ENCODE data around the gene STAT2. TPM values are rescaled to one million over a fixed set of nuclear protein-coding genes. Genes with fewer than 3 reads are reported as not detected.
"Not testable (repeated sequence)": the region's sequence is repeated elsewhere in the genome, so short reads cannot be mapped to it uniquely, and the experiment has no call there.

STAT2 gene
- total RNA-seq (2014; rRNA removed; shearing (Covaris generic); ENCODE audit: low replicate concordance): 15.3 and 18.1 TPM in 2 replicates

DNA sequence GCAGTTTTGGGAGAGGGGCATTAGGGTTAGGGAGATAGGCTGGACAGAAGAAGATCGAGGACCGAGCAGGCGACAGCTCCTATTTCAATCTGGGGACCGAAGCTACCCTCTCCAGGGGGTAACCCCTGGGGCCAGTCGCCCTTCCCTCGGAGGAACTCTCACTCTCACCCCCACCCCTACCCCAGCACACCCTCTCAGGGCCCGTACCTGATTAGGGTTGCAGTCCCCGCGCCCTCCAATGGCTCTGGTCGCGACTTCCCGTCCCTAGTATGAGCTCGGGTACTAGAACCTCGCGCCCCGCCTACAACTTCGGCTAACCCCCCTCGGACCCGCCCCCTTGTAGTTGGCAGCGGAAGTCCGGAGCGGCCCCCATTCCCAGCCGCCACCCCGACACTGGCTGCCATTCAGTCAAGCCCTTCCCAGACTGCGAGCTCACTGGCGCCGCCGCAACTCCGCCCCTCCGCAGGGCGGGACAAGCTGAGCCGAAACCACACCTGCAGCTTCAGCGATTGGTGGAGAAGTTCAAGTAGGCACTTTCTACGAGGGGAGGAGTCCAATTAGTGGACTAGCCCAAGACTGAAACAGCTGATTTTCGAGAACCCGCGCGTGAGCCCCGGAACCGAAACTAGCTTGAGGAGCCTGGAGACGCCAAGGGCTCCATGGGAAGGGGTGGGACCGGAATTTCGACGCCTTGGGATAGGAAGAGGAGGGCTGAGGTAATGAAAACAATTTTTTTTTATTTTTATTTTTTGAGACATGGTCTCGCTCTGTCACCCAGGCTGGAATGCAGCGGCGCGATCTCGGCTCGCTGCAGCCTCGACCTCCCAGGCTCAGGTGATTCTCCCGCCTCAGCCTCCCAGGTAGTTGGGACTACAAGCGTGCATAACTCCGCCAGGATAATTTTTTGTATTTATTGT lies at the start of gene STAT2:
STAT2 (minus strand) TSS at position 257 of the 917 bp plus-strand sequence. CDS start 3,536 bp downstream, outside the sequence.
- Histone ChIP-seq H3K9me3 (no peaks in the 10 kb centered on the region), H3K27me3 (no peaks in the 10 kb centered on the region), H3K36me3 (peaks cover 13% of the 10 kb centered on the region; the same call in 1 of the 2 replicates), H3K4me3 (peak within 1 kb of the TSS; percentile 70)
- DNase-seq: peak; percentile 99

GRCh38 chr12:56408799-56409417 lies 49.0 kb upstream of the STAT2 start:
- no peak for DNase-seq
- Histone ChIP-seq H3K27me3 (no peaks in the 10 kb centered on the region), H3K9me3 (no peaks in the 10 kb centered on the region), H3K36me3 (0 out of 2 replicates have a peak, but pooled peaks cover 3% of the 10 kb centered on the region), H3K4me3 (no peak overlapping the region)

DNA sequence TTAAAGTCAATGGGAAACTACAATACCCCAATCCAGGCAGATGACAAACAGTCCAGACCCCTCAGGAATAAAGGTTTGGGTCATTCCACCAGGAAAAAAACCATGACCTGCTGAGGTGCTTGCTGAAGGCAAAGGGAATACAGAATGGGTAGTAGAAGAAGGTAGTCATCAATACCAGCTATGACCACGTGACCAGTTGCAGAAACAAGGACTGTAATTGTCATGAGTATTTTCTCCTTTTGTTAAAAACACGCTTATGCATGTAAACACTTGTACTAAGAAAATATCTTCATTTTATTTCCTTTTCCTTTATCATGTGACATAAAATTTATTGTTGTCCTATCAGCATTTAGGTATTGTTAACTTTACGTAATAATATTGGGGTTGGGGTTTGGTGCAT lies 44.3 kb upstream of the STAT2 start:
- not testable (repeated sequence) for H3K27me3 ChIP-seq, H3K36me3 ChIP-seq, H3K4me3 ChIP-seq, H3K9me3 ChIP-seq, DNase-seq

GRCh38 chr12:56401612-56402011 lies 41.7 kb upstream of the STAT2 start:
- not testable (repeated sequence) for H3K27me3 ChIP-seq, DNase-seq, H3K4me3 ChIP-seq, H3K36me3 ChIP-seq, H3K9me3 ChIP-seq

DNA sequence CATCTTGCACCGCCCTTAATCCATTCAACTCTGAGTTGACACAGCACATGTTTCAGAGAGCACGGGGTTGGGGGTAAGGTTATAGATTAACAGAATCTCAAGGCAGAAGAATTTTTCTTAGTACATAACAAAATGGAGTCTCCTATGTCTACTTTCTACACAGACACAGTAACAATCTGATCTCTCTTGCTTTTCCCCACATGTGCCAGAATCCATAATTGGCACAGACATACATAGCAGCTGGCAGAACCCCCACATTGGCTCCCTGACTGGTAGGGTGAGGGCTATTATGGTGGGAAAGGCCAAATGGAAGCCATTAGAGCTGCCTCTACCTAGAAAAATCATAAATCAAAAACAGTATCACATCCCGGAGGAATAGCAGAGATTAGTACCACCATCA lies 41.2 kb upstream of the STAT2 start:
- not testable (repeated sequence) for DNase-seq, H3K27me3 ChIP-seq, H3K9me3 ChIP-seq, H3K4me3 ChIP-seq, H3K36me3 ChIP-seq

DNA sequence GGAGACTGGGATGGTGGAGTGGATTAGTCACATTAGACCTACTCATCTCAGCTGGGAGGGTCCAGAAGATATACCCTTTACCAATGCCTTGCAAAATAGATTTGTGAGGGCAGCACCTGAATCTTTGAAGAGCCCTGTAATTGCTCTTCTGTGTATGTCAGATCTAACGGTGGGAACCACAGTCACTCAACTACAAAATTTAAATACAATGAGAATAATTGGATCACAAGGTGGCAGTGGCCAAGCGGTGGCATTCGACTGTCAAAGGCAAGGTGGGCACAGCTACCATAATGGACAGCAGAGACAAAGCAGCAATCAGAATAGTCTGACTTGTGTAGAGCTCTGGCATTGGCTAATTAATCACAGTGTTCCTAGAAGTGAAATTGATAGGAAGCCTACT lies 39.6 kb upstream of the STAT2 start:
- DNase-seq, H3K9me3 ChIP-seq, H3K27me3 ChIP-seq, H3K4me3 ChIP-seq, H3K36me3 ChIP-seq: not testable (repeated sequence)

- Histone ChIP-seq H3K4me3 (no peak overlapping the region), H3K9me3 (peaks cover 3% of the 10 kb centered on the region; the same call in 1 of the 2 replicates), H3K36me3 (no peaks in the 10 kb centered on the region), H3K27me3 (no peaks in the 10 kb centered on the region)
- no peak for DNase-seq
Measured at GRCh38 chr12:56398324-56398723, 38.4 kb upstream of the STAT2 start.

DNA sequence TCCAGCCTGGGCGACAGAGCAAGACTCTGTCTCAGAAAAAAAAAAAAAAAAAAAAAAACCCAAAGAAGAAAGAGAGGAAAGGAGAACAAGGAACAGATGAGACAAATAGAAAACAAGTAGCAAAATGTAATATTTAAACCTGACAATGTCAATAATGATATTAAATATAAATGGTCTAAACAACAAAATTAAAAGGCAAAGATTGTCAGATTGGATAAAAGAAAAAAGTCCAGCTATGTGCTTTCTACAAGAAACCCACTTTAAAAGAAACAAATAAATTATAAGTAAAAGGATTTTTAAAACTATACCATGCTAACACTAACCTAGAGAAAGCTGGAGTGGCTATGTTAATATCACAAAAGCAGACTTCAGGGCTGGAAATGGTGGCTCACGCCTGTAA lies 32.4 kb upstream of the STAT2 start:
- Histone ChIP-seq H3K9me3 (peaks cover 6% of the 10 kb centered on the region; the same call in 1 of the 2 replicates), H3K27me3 (no peaks in the 10 kb centered on the region), H3K36me3 (no peaks in the 10 kb centered on the region), H3K4me3 (no peak overlapping the region)
- DNase-seq: no peak

GRCh38 chr12:56391721-56392120 lies 31.8 kb upstream of the STAT2 start:
- H3K9me3 ChIP-seq: peaks cover 6% of the 10 kb centered on the region; the same call in 1 of the 2 replicates
- H3K4me3 ChIP-seq: no peak overlapping the region
- DNase-seq: no peak
- H3K27me3 ChIP-seq: no peaks in the 10 kb centered on the region
- H3K36me3 ChIP-seq: no peaks in the 10 kb centered on the region

DNA sequence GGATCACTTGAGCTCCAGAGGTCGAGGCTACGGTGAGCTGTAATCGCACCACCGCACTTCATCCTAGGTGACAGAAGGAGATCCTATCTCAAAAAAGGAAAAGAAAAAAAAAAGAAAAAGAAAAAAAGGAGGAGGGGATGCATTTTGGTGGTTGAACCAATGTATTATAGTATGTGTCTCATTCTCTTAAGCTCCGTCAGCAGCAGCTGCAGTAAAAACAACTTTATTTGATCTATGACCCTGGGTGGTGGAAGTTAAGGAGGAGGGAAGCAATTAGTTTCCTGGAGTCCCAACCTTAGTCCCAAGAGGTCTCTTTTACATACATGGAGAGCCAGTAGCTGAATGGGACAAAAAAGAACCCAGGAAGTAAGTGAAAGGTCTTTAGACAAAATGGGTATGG lies 29.5 kb upstream of the STAT2 start:
- no peak for DNase-seq
- H3K4me3 ChIP-seq: no peak overlapping the region
- peaks cover 6% of the 10 kb centered on the region; the same call in 1 of the 2 replicates for H3K9me3 ChIP-seq
- no peaks in the 10 kb centered on the region for H3K27me3 ChIP-seq
- no peaks in the 10 kb centered on the region for H3K36me3 ChIP-seq

GRCh38 chr12:56387152-56387736 lies 27.3 kb upstream of the STAT2 start:
- Histone ChIP-seq H3K4me3 (no peak overlapping the region), H3K36me3 (no peaks in the 10 kb centered on the region), H3K27me3 (no peaks in the 10 kb centered on the region), H3K9me3 (no peaks in the 10 kb centered on the region)
- no peak for DNase-seq

GRCh38 chr12:56385873-56386272 lies 26.0 kb upstream of the STAT2 start:
- no peak for DNase-seq

DNA sequence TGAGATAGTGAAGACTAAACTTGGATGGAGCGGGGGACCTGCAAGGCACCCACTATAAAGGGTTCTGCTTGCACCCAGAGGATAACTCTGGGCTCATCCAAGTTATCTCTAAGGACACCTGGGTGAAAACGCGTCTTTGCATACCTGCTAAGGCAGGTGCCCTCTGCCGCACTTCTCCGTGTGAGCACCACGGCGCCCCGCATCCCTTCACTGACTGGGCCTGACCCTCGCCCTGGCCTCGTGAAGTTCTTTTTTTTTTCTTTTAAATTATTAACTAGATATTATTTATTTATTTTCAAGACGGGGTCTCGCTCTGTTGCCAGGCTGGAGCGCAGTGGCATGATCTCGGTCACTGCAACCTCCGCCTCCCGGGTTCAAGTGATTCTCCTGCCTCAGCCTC lies 22.7 kb upstream of the STAT2 start:
- H3K27me3 ChIP-seq: no peaks in the 10 kb centered on the region
- no peak overlapping the region for H3K4me3 ChIP-seq
- no peaks in the 10 kb centered on the region for H3K36me3 ChIP-seq
- no peaks in the 10 kb centered on the region for H3K9me3 ChIP-seq
- no peak for DNase-seq

More at GRCh38 chr12:56385873-56386272, 26.0 kb upstream of the STAT2 start:
- Histone ChIP-seq H3K36me3 (no peaks in the 10 kb centered on the region), H3K27me3 (no peaks in the 10 kb centered on the region), H3K9me3 (no peaks in the 10 kb centered on the region), H3K4me3 (no peak overlapping the region)

DNA sequence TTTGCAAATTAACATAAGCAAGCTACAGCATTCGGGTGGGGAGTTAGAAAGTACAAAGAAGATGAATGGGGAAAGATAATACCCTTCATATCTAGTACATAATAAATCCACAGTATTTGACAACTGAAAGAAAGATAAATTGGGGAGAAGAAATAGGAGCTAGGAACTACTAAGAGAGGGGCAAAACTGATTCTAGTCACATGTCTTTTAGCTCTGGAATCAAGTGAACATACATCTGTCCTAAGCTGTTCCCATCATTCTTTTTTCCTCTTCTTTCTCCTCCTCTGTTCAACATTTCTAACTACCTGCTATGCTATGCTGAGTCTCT lies 18.0 kb upstream of the STAT2 start:
- H3K27me3 ChIP-seq: no peaks in the 10 kb centered on the region
- DNase-seq: no peak
- no peak overlapping the region for H3K4me3 ChIP-seq
- no peaks in the 10 kb centered on the region for H3K36me3 ChIP-seq
- 0 out of 2 replicates have a peak, but pooled peaks cover 3% of the 10 kb centered on the region for H3K9me3 ChIP-seq

DNA sequence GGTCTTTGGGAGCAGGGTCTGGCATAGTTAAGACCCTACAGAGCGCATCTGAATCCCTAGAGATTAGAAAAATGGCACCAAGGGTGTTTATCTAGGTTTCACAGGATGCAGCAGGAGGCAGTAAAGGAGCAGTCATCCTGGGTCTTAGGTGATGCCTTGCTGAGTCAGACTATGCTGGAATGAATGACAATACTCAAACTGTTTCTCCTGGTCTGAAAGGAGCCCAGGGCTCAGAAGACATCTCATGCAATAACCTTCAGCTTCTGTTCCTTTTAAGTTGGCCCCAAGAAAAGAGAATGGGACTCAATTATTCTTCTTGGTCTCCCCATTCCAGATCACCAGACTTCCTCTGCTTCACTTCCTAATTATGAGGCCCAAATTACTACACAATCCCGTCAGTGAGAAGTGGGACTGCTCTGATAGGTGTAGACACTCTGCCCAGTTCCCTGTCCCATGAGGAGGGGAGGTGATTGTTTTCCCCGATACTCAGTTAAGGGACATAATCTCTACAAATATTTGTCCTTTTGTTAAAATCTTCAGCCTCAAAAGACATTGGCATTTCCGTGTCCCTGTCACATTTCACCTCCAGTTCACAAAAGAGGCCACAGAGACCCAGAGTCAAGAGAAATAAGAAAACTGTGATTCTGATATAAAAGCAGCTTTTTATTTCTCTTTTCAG lies 17.5 kb upstream of the STAT2 start:
- no peak for DNase-seq
- Histone ChIP-seq H3K36me3 (no peaks in the 10 kb centered on the region), H3K4me3 (no peak overlapping the region), H3K9me3 (0 out of 2 replicates have a peak, but pooled peaks cover 3% of the 10 kb centered on the region), H3K27me3 (no peaks in the 10 kb centered on the region)

- Histone ChIP-seq H3K9me3 (0 out of 2 replicates have a peak, but pooled peaks cover 3% of the 10 kb centered on the region), H3K27me3 (no peaks in the 10 kb centered on the region), H3K36me3 (no peaks in the 10 kb centered on the region), H3K4me3 (no peak overlapping the region)
- no peak for DNase-seq
Measured at GRCh38 chr12:56375598-56376434, 15.9 kb upstream of the STAT2 start.
